GM11168 (cell line): ENCODE measurements around the gene LCE1F.

Source experiments
- in situ Hi-C: fragments of 300-500 bp; cut with MboI; formaldehyde crosslinking; loops from one replicate; pipeline ENCODE4 v1.12.0; 2022; ENCODE audit warnings: low sequenced_read_pairs; ENCODE audit not compliant: unreplicated experiment

LCE1F gene

GRCh38 chr1:152768847-152769533 is 6.0 kb upstream of the LCE1F start:
- in situ Hi-C loops, result no loop called here

GRCh38 chr1:152770411-152770810 is 4.5 kb upstream of the LCE1F start:
- in situ Hi-C loops, result no loop called here

- in situ Hi-C loops, result no loop called here
These were observed 1.4 kb downstream of the LCE1F start for GRCh38 chr1:152776361-152776760.

GRCh38 chr1:152777510-152778137 is 2.7 kb downstream of the LCE1F start:
- in situ Hi-C loops, result no loop called here

GRCh38 chr1:152783095-152783494 is 8.2 kb downstream of the LCE1F start:
- in situ Hi-C loops, result no loop called here

GRCh38 chr1:152786077-152786476 is 11.1 kb downstream of the LCE1F start, which contains the start of gene LCE1E:
Gene LCE1E, plus strand, starts transcription at chr1:152786257. Its CDS starts 1,043 bp downstream, at chr1:152787300.
- in situ Hi-C loops, result no loop called here

GRCh38 chr1:152795686-152796085 is 20.7 kb downstream of the LCE1F start:
- in situ Hi-C loops, result no loop called here

GRCh38 chr1:152796421-152796820 is 21.5 kb downstream of the LCE1F start, which contains the start of gene LCE1D:
Gene LCE1D, plus strand, starts transcription at chr1:152796721. Its CDS starts 1,074 bp downstream, at chr1:152797795.
- in situ Hi-C loops, result no loop called here

- in situ Hi-C loops, result no loop called here
These were observed 26.4 kb downstream of the LCE1F start for GRCh38 chr1:152801333-152801732.

- in situ Hi-C loops, result no loop called here
These were observed 31.6 kb downstream of the LCE1F start, which contains the start of gene LCE1C for GRCh38 chr1:152806576-152806975. Gene LCE1C, minus strand, starts transcription at chr1:152806651. Its CDS starts 1,173 bp downstream, at chr1:152805478.

- in situ Hi-C loops, result no loop called here
These were observed 36.1 kb downstream of the LCE1F start for GRCh38 chr1:152811050-152811449.

GRCh38 chr1:152811671-152812070 is 36.7 kb downstream of the LCE1F start, which contains the start of gene LCE1B:
Gene LCE1B, plus strand, starts transcription at chr1:152811971. Its CDS starts 476 bp downstream, at chr1:152812447.
- in situ Hi-C loops, result no loop called here

- in situ Hi-C loops, result no loop called here
These were observed 42.4 kb downstream of the LCE1F start for GRCh38 chr1:152817309-152817708.

- in situ Hi-C loops, result no loop called here
These were observed 48.4 kb downstream of the LCE1F start for GRCh38 chr1:152823294-152823693.

GRCh38 chr1:152824964-152825363 is 50.0 kb downstream of the LCE1F start:
- in situ Hi-C loops, result no loop called here
